Nephron (organoid): Measurements from ENCODE around the gene DOCK9.

Experiments
- H3K27ac Mint-ChIP-seq, 3 experiments: 2 replicates each; pipeline ENCODE4 v1.8.0; 2020; ENCODE audit warnings: mixed read lengths in 3 of 3, mild to moderate bottlenecking in 2 of 3, moderate library complexity in 1 of 3
- H3K27me3 Mint-ChIP-seq: 2 replicates; pipeline ENCODE4 v1.8.0; 2021; ENCODE audit warnings: low read depth, mild to moderate bottlenecking, moderate library complexity, mixed read lengths
- H3K36me3 Mint-ChIP-seq: 2 replicates; pipeline ENCODE4 v1.8.0; 2020; ENCODE audit warnings: low read depth, mixed read lengths
- H3K4me1 Mint-ChIP-seq: 2 replicates; pipeline ENCODE4 v1.8.0; 2020; ENCODE audit warnings: mixed read lengths
- H3K4me3 Mint-ChIP-seq, 3 experiments: 2 replicates each; pipeline ENCODE4 v1.8.0; 2020; ENCODE audit warnings: mild to moderate bottlenecking in 3 of 3, mixed read lengths in 3 of 3, moderate library complexity in 2 of 3
- H3K9me3 Mint-ChIP-seq: 2 replicates; pipeline ENCODE4 v1.8.0; 2020; ENCODE audit warnings: mixed read lengths
- CTCF ChIP-seq, 3 experiments: fragments of 200-600 bp; sonication (generic); IDR thresholded peaks; one replicate each; pipeline ENCODE4 v1.5.0; 2021; ENCODE audit warnings: antibody characterized with exemption in 3 of 3; ENCODE audit not compliant: unreplicated experiment in 3 of 3

DOCK9 gene

GRCh38 chr13:98910501-98910951, 67.3 kb downstream of the DOCK9 start:
- Mint-ChIP-seq H3K27me3 (no peaks in the 10 kb centered on the region), H3K4me1 (peaks cover 23% of the 10 kb centered on the region), H3K9me3 (no peaks in the 10 kb centered on the region), H3K27ac (peak overlapping the region in 2 of 3 experiments; percentile 17 to 34), H3K36me3 (peaks cover 3% of the 10 kb centered on the region), H3K4me3 (no peak overlapping the region)
- no peak for TF ChIP-seq CTCF (IDR thresholded peaks at IDR 0.05; ENCODE audit: unreplicated experiment in 3 of 3)

GRCh38 chr13:98909016-98909415, 68.8 kb downstream of the DOCK9 start:
- Mint-ChIP-seq H3K9me3 (no peaks in the 10 kb centered on the region), H3K4me3 (no peak overlapping the region), H3K4me1 (peaks cover 14% of the 10 kb centered on the region), H3K27me3 (no peaks in the 10 kb centered on the region), H3K27ac (no peak overlapping the region), H3K36me3 (peaks cover under 1% of the 10 kb centered on the region)
- no peak for TF ChIP-seq CTCF (IDR thresholded peaks at IDR 0.05; ENCODE audit: unreplicated experiment in 3 of 3)

GRCh38 chr13:98906746-98907502, 70.9 kb downstream of the DOCK9 start:
- Mint-ChIP-seq H3K36me3 (no peaks in the 10 kb centered on the region), H3K4me1 (no peaks in the 10 kb centered on the region), H3K27ac (no peak overlapping the region), H3K27me3 (no peaks in the 10 kb centered on the region), H3K9me3 (no peaks in the 10 kb centered on the region), H3K4me3 (no peak overlapping the region)
- no peak for TF ChIP-seq CTCF (IDR thresholded peaks at IDR 0.05; ENCODE audit: unreplicated experiment in 3 of 3)

GRCh38 chr13:98905199-98905598, 72.7 kb downstream of the DOCK9 start:
- Mint-ChIP-seq H3K36me3 (no peaks in the 10 kb centered on the region), H3K4me1 (no peaks in the 10 kb centered on the region), H3K9me3 (no peaks in the 10 kb centered on the region), H3K27me3 (no peaks in the 10 kb centered on the region), H3K27ac (no peak overlapping the region), H3K4me3 (no peak overlapping the region)
- no peak for TF ChIP-seq CTCF (IDR thresholded peaks at IDR 0.05; ENCODE audit: unreplicated experiment in 3 of 3)

GRCh38 chr13:98900442-98900841, 77.4 kb downstream of the DOCK9 start:
- no peak for TF ChIP-seq CTCF (IDR thresholded peaks at IDR 0.05; ENCODE audit: unreplicated experiment in 3 of 3)
- Mint-ChIP-seq H3K4me3 (no peak overlapping the region), H3K36me3 (peaks cover 6% of the 10 kb centered on the region), H3K27ac (no peak overlapping the region), H3K9me3 (no peaks in the 10 kb centered on the region), H3K27me3 (no peaks in the 10 kb centered on the region), H3K4me1 (no peaks in the 10 kb centered on the region)

- H3K27ac Mint-ChIP-seq: no peak overlapping the region
- no peak overlapping the region for H3K4me3 Mint-ChIP-seq
- peaks cover 6% of the 10 kb centered on the region for H3K36me3 Mint-ChIP-seq
- H3K4me1 Mint-ChIP-seq: peaks cover 13% of the 10 kb centered on the region
- H3K27me3 Mint-ChIP-seq: no peaks in the 10 kb centered on the region
- no peaks in the 10 kb centered on the region for H3K9me3 Mint-ChIP-seq
- TF ChIP-seq CTCF (IDR thresholded peaks at IDR 0.05; ENCODE audit: unreplicated experiment in 3 of 3): no peak
These were observed 80.2 kb downstream of the DOCK9 start for GRCh38 chr13:98897706-98898105.
